Activated T-cell treated with anti-CD3 and anti-CD28 coated beads, Interleukin-2, amount 50 U/mL, for 1 hour (primary cell): ENCODE data around the gene TMEM139.
A peak's percentile ranks its signal among the peaks of the same experiment; 100 is the strongest.
"Not testable (repeated sequence)": the region's sequence is repeated elsewhere in the genome, so short reads cannot be mapped to it uniquely, and the experiment has no call there.

Experiments
- DNase-seq: peaks from one replicate; pipeline ENCODE4 v3.0.0-alpha.2; 2020

TMEM139 gene

DNA sequence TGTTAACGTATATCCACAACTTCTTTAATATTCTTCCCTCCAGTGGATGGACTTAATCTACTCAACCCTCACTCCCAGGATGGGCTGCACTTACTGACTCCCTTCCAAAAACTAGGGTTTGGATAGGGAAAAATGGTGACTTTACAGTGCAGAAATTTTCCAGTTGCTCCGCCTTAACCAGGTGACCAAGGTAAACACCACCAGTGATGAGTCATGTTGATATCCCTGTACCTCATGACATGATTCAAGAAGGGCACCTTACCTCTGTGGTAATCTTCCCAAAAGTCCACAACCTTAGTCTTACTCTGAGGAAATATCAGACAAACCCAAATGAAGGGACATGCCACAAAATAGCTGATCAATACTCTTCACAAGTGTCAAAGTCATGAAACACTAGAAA, 25.0 kb upstream of the TMEM139 start:
- no peak for DNase-seq

DNA sequence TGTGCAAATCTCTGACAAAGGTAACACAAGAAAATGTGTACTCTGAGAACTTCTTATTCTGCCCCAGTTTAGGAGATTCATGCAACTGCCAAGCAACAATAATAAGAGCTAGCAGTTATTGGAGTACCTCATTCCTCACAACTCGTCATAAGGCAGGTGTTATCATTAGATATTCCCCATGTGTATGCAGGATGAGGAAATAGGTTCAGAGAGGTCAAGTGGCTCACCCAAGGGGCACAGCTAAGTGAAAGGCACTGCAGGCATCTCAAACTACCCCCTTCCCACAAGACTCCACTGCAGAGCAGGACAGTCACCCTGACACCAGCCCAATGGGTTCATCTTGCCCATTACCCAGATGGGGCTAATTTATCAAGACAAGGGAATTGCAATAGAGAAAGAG, 22.9 kb upstream of the TMEM139 start:
- DNase-seq, result no peak

DNA sequence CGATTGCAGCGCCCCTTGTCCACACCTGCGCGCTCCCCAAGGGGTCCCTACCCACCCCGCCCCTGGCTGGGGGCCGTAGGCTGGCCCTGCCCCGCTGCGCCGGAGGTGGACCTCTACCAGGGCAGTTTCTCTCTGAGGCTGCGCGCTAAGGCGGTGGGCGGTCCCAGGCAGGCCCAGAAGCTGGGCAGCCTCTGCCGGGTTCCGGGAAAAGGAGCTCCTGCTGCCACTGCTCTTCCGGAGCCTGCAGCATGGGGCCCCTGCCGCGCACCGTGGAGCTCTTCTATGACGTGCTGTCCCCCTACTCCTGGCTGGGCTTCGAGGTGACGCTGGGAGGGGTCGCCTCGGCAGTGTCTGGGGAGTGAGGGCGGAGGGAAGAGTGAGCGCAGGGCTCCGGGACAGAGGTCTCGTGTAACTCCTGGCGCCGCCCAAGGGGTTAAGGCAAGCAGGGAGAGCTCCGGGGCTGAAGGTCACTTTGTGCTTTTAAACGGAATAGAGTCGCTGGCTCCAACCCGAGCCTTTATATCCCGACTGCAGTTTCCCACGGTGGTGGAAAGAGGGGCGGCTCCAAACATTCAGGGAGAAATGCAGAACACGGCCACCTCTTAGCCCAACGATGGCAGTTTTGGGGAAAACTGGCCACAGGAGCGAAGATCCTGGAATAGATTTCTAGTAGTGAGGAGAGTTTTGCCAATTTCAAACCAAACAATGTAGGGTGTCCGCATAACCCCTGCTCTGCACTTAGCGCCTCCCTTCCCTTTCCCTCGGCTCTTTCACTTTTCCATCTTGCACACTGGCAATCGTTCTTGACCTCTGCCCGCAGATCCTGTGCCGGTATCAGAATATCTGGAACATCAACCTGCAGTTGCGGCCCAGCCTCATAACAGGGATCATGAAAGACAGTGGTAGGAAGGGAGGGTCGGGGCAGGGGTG, 21.2 kb upstream of the TMEM139 start, which contains the start of gene GSTK1:
GSTK1 (plus strand) TSS at position 176 of the 930 bp plus-strand sequence; CDS start at position 249, 73 bp downstream.
- peak; percentile 79 for DNase-seq

DNA sequence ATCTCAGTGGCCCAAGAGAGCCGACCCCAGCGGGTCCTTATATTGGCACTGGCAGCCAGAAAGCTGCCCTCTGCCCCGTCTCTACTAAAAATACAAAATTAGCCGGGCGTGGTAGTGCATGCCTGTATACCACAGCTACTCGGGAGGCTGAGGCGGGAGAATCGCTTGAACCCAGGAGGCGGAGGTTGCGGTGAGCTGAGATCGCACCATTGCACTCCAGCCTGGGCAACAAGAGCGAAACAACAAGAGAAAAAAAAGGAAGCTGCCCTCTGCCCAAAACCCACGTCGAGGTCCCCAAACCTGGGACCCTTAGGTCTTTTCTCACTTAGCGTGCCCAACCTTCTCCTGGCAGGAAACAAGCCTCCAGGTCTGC, 20.6 kb upstream of the TMEM139 start:
- not testable (repeated sequence) for DNase-seq

DNA sequence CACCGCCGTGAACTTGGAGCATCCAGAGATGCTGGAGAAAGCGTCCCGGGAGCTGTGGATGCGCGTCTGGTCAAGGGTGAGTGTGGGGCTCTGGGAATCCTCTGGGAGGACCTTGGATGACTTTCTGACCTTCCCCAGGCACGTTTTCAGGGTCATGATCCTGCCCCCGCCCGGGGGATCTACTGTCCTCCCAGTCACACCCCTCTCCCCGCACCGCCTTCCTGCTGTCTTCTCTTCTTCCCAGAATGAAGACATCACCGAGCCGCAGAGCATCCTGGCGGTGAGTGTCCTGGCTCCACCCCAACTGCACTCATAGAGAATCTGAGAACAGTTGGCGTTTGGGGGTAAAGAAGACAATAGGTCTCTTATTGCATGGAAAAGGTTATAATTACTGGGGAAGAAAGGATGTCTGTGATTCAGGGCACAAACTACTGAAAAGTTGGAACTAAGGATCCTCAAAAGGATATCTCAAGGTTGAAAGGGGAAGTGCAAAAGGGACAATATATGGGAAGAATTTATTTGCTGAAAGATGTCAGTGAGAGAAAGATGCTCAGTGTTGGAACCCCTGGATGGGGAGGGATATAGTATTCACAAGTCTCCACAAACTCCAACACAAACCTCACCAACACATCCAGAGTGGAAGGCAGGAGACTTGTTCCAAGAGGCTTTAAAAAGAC, 19.6 kb upstream of the TMEM139 start:
- no peak for DNase-seq

DNA sequence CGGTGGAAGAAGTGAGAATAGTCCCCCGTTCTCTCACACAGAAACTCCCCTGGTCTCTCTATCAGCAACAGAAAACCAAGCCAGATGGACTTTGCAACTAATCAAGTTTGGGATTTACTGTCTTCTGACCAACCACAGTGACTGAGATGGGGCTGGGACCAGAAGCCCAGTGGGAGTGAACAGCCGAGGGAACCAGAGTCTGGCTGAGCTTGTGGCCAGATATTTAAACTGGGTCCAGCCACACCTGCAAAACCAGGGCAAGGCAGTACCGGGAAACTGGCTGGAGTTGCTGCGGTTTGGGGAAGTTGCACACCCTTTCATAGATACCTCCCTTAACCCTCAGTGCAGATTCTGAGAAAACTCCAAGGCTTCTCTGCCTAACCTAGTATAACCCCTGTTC, 15.5 kb upstream of the TMEM139 start:
- no peak for DNase-seq

DNA sequence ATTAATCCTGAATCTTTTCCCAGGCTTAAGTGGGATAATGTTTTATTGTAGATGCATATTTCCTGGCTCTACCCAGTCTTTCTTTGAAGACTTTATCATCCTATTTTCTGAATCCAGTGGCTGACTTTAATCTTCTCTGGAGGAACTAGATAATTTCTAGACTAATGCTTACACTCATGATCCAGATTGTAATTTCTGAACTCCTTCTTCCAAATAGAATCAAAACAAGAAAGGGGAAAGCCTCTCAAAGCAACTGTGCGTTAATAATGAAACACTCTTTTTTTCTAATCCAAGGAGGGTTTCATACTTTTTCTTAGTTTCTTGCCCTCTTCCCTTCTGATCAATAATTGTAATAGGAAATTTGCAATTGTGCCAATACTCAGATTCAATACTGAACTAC, 13.5 kb upstream of the TMEM139 start:
- no peak for DNase-seq

DNA sequence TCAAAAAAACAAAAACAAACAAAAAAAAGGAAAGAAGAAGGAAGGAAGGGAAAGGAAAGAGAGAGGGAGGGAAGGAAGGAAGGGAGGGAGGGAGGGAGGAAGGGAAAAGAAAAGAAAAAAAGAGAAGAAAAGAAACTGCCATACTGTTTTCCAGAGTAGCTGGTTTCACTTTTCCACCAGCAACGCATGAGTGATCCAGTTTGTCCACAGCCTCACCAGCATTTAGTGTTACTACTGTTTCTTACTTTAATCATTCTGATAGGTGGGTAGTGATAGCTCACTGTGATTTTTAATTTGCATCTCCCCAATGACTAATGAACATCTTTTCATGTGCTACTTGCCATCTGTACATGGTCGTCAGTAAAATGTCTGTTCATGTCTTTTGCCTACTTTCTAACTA, 11.9 kb upstream of the TMEM139 start:
- no peak for DNase-seq

DNA sequence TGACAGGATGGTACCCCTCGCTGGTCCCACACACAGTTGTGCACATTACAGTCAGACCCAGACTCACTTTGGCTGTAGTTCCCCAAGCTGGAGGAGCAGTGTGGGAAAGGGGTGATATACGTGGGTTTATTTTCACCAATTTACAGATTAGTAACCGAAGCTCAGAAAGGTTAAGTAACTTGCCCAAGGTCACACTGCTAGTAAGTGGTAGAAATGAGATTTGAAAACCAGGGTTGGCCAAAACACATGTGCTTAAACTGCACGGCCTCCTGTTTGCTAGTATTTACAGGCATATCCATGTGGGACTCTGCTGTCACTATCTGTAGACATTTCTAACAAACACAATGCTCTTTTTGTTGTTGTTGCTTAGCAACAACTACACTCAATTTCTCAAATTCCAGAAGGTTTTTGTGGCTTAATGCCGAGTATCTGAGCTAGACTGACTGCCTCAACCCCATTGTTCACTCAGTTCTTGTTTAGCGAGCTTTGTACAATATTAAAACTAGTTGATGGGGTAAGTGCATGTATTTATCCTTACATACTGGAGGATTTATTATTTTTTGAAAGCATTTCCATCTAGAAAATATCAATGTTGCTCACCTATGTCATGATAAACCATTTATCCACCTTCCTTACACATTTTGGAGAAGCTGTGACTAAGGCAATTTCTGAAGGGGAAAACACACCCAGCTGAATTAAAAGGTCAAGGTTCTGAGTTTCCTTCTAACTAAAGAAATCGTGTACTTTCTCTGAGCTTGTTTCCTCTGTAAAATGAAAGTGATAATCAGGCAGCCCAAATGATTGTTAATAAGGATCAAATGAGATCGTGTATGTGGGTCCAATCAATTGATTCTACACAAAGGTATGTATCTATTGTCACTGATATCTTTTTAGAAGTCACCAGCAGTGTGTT, 5.3 kb upstream of the TMEM139 start:
- DNase-seq, result no peak

DNA sequence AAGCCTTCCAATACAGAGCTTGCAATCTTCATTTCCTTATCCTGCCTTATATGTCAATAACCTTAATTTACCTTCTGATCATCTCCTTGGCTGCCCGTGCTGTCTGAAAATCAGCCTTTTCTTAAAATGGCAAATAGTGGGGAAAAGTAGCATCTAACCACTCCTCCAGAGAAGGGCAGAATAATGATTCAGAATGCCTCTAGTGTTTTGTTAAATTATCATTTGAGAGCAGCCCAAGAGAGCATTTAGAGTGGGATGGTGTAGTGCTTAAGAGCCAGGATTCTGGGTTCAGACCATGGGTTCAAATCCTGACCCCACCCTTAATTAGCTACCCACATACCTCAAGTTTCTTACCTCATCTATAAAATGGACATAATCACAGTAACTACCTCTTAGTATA, 4.6 kb upstream of the TMEM139 start:
- DNase-seq, result no peak

DNA sequence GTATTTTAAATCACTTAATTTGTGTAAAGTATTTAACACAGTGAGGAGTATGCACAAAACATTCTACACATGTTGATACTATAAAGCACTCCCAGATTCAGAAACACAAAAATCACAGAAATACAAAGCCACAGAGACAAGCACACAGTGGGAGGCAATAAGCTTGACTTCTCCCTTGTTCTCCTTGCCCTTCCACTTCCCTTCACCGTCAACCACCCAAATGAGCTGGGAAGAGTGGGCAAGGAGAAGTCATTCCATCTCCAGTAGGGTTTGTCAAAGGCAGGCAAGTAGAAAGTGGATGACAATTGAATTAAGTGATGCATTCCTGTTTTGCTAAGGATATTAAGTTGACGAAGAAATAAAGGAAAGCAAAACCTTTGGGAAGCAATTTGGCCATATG, 4.2 kb upstream of the TMEM139 start:
- no peak for DNase-seq

DNA sequence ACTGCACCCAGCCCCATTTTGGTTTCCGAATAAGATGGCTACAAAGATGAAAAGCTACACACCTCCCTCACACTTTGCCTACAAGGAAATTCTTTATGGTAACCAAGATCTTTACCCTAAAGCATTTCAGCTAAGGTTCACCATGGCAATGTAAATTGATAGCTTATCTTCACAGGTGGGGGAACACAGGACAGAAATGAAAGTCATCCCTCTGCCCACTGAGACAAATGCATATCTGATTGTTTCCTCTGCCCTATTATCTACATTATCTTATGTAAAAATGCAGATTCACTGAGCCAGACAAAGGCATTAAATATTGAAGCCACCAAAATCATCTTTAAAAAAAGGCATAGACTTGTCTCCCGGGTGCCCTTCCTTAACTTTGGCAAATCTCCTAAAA, 3.2 kb upstream of the TMEM139 start:
- DNase-seq, result no peak

DNA sequence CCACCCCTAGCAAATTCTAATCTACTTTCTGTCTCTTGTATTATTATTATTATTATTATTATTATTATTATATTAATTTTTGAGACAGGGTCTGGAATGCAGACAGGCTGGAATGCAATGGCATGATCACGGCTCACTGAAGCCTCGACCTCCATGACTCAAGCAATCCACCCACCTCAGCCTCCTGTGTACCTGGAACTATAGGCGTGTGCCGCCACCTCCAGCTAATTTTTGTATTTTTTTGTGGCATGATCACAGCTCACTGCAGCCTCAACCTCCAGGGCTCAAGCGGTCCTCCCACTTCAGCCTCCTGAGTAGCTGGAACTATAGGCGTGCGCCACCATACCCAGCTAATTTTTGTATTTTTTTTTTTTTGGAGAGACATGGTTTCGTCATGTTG, 2.6 kb upstream of the TMEM139 start:
- DNase-seq, result no peak

DNA sequence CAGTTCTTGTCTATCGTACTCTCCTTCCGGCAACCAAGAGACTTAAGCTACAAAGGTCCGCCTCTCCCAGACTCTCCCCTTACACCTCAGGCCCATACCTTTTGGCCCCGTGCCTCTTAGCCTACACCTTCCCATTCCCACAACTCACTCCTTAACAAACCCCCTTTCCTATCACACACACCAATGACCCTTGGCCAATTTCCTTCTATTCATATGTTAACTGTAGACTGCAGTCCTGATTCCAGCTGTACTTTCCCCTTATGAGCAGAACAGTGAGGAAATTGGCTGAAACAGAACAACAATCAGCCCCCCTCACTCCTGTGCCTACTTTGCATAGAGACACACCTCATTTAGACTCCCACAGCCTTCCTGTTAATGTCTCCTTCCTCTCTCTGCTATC, 1.4 kb upstream of the TMEM139 start:
- DNase-seq, result no peak

DNA sequence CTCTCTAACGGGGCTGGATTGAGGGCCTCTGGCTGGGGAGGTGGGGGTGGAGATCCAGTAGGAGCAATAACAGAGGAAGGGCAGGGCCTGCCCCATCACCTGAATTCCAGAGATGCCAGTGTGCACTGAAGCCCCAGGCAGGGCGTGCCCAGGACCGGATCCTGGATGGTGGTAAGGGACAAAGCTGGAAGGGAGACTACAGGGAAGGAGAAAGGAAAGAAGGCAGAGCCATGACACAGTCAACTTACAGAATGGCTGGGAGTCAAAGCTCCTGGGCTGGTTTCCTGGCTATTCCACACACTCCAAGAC, 666 bp downstream of the TMEM139 start:
- DNase-seq, result no peak

DNA sequence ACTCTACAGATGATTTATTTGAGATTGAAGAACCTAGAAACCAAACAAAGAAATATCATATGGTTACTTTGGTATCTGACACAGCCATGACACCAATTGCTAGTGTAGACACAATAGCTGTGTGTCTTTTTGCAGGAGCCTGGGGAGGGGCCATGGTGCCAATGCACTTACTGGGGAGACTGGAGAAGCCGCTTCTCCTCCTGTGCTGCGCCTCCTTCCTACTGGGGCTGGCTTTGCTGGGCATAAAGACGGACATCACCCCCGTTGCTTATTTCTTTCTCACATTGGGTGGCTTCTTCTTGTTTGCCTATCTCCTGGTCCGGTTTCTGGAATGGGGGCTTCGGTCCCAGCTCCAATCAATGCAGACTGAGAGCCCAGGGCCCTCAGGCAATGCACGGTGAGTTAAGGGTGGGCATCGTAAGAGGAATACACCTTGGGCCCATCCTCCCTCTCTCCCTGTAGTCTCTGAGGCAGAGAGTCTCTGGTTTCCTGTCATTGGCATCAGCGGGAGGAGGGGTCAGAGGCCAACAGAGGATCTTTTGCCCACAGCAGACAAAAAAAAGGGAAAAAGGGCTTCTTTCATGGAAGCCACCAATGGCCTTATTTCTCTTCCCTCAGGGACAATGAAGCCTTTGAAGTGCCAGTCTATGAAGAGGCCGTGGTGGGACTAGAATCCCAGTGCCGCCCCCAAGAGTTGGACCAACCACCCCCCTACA, 1.2 kb downstream of the TMEM139 start:
- DNase-seq, result no peak

DNA sequence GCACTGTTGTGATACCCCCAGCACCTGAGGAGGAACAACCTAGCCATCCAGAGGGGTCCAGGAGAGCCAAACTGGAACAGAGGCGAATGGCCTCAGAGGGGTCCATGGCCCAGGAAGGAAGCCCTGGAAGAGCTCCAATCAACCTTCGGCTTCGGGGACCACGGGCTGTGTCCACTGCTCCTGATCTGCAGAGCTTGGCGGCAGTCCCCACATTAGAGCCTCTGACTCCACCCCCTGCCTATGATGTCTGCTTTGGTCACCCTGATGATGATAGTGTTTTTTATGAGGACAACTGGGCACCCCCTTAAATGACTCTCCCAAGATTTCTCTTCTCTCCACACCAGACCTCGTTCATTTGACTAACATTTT, 1.7 kb downstream of the TMEM139 start:
- DNase-seq, result no peak

DNA sequence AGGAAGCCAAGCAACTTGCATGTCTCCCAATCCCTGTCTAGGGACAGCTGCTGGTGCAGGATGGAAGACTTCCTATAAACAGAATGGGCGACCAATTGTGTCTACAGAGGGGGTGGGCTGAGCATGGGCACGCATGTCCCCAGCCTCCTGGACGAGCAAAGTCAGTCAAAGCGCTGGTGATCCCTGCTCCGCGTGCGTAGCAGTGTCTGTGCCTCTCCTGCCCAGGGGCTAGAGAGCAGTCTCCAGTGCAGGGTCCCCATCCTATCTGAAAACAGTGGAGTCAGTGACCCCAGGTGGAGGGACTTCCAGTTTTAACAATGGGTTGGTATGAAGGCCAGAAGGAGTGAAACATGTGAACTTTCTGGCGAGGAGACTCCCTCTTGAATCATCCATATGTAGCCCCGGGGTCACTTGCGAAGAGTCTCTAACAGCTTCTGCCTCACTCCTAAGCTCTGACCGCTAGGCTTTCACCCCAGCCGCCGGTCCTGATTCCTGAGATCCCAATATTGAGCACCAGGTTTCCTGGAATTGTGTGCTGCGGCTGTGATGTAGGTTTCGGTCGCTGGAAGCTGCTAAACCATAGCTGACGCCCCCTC, 2.7 kb downstream of the TMEM139 start:
- no peak for DNase-seq

DNA sequence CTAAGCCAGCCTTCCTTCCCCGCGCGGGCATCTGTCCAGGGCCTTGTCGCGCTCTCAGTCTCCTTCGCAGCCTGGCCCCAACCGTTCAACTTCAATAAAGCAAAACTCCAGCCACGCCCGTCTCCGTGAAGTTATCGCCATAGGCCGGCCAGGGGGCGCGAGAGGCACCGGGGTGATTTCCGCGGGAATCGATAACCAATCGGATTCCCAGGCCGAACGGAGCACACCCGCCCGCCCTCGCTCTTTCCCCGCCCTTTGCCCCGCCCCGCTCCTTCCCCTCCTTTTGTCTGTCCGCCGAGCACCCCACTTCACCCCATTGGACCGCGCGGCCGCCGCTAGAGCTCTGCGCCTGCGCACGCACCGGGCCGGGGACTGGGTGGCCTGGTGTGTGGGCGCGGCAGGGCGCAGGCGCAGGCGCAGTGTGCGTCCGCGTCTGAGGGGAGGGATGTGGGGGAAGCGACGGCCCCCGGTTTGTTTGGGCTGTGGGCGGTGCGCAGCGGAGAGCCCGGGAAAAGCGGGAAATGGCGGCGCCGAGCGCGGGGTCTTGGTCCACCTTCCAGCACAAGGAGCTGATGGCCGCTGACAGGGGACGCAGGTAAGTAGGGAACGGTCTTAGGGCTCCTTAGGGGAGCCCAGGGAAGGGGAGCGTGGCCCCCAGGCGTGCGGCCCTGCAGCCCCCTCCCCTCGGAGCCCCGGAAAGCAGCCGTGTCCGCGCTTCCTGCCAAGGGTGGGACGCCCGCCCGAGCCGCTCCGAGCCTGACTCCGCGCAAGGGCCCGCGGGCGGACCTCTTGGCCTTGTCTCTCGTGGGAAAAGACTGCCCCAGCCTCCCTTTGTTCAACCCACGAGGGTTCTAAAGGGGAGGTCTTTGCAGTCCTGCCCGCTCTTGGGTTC, 3.4 kb downstream of the TMEM139 start, which contains the start of gene CASP2:
CASP2 (plus strand) TSS at position 417 of the 892 bp plus-strand sequence; CDS start at position 522, 105 bp downstream.
- peak; percentile 98 for DNase-seq

DNA sequence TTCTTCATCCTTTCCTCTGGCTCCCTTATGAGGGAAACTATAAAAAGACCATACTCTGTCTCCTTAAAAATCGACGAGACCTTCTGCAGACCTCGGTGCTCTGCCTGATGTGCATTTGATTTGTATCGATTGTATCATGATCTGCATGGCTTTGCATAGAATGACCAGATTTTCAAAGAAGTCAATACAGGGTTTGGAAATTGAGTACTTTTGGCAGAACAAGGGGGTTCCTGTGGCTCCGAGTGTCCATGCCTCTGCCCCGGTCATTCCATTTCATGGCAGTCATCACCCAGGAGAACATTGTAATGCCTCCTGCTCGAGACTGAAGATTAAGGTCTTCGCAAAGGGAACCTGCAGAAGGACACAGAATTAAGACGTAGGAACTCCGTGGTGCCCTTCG, 4.1 kb downstream of the TMEM139 start:
- DNase-seq, result no peak

DNA sequence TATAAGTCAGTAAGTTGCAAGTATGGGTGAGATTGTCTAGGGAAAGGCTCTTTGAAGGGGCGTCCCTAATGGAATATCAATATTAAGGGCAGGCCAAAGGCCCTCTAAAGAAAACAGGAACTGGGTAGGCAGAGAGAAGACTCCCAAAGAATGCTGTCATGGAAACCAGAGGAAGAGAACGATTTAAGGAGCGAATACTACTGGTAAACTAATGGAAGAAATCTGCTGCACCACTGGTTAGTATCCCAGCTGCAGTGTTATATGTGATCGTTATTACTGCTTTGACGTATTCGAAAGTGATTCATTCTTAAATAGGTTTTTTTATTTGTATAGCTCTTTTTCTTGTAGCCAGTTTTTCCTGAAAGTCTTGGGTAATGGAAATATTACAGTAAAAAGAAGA, 4.7 kb downstream of the TMEM139 start:
- no peak for DNase-seq
